ENCODE data around the gene PDXP. TPM values are rescaled to one million over a fixed set of nuclear protein-coding genes. Genes with fewer than 3 reads are reported as not detected.

PDXP gene
- total and polyA plus RNA-seq, 2 experiments from 2014 or later: 15.0 to 55.6 TPM

- Mint-ChIP-seq H3K27ac (no peak overlapping the region), H3K36me3 (ENCODE audit: low read depth) (peaks cover 47% of the 10 kb centered on the region), H3K27me3 (ENCODE audit: insufficient read depth, low read depth, poor library complexity) (peaks cover 11% of the 10 kb centered on the region), H3K9me3 (no peaks in the 10 kb centered on the region), H3K4me1 (peaks cover 2% of the 10 kb centered on the region; the same call in 1 of the 3 replicates), H3K4me3 (no peak overlapping the region)
- DNase-seq (ENCODE audit: low spot score) (no peak), ATAC-seq (no peak)
- Histone ChIP-seq H3K9me2 (ENCODE audit: insufficient read depth) (no peaks in the 10 kb centered on the region), H4K20me1 (replicated peaks; ENCODE audit: insufficient read depth) (peaks cover 4% of the 10 kb centered on the region; the same call in 1 of the 2 replicates), H3F3A (replicated peaks; ENCODE audit: low read depth) (0 out of 2 replicates have a peak, but pooled peaks cover 4% of the 10 kb centered on the region), H3K36me3 (ENCODE audit: insufficient read depth) (peaks cover 8% of the 10 kb centered on the region), H3K4me2 (no peak overlapping the region), H3K4me3 (no peak overlapping the region), H3K27me3 (ENCODE audit: insufficient read depth) (no peaks in the 10 kb centered on the region), H2AFZ (no peak overlapping the region), H3K27ac (ENCODE audit: low read depth) (no peak overlapping the region), H3K79me2 (replicated peaks; ENCODE audit: insufficient read depth) (no peaks in the 10 kb centered on the region), H3K4me1 (ENCODE audit: insufficient read depth) (no peaks in the 10 kb centered on the region)
- no peak for TF ChIP-seq CREB1 (CRISPR knock-in tag; IDR thresholded peaks at IDR 0.05; ENCODE audit: low read depth)
- TF ChIP-seq EZH2phosphoT487 (IDR thresholded peaks at IDR 0.05; ENCODE audit: unreplicated experiment): no peak
- TF ChIP-seq, protein P1, sequence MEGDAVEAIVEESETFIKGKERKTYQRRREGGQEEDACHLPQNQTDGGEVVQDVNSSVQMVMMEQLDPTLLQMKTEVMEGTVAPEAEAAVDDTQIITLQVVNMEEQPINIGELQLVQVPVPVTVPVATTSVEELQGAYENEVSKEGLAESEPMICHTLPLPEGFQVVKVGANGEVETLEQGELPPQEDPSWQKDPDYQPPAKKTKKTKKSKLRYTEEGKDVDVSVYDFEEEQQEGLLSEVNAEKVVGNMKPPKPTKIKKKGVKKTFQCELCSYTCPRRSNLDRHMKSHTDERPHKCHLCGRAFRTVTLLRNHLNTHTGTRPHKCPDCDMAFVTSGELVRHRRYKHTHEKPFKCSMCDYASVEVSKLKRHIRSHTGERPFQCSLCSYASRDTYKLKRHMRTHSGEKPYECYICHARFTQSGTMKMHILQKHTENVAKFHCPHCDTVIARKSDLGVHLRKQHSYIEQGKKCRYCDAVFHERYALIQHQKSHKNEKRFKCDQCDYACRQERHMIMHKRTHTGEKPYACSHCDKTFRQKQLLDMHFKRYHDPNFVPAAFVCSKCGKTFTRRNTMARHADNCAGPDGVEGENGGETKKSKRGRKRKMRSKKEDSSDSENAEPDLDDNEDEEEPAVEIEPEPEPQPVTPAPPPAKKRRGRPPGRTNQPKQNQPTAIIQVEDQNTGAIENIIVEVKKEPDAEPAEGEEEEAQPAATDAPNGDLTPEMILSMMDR (conservative IDR thresholded peaks at IDR 0.05; ENCODE audit: low read depth in 2 of 2): no peak
- no peak for TF ChIP-seq POLR2AphosphoS5 (IDR thresholded peaks at IDR 0.05; ENCODE audit: low read depth)
- TF ChIP-seq, protein P2, sequence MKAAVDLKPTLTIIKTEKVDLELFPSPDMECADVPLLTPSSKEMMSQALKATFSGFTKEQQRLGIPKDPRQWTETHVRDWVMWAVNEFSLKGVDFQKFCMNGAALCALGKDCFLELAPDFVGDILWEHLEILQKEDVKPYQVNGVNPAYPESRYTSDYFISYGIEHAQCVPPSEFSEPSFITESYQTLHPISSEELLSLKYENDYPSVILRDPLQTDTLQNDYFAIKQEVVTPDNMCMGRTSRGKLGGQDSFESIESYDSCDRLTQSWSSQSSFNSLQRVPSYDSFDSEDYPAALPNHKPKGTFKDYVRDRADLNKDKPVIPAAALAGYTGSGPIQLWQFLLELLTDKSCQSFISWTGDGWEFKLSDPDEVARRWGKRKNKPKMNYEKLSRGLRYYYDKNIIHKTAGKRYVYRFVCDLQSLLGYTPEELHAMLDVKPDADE (IDR thresholded peaks at IDR 0.05): no peak
- TF ChIP-seq EZH2 (IDR thresholded peaks at IDR 0.05; ENCODE audit: low read depth, unreplicated experiment): no peak
- no peak for TF ChIP-seq ZNF114 (CRISPR knock-in tag; IDR thresholded peaks at IDR 0.05)
- no peak for TF ChIP-seq NANOG (IDR thresholded peaks at IDR 0.05; ENCODE audit: borderline replicate concordance)
- TF ChIP-seq, protein P3, sequence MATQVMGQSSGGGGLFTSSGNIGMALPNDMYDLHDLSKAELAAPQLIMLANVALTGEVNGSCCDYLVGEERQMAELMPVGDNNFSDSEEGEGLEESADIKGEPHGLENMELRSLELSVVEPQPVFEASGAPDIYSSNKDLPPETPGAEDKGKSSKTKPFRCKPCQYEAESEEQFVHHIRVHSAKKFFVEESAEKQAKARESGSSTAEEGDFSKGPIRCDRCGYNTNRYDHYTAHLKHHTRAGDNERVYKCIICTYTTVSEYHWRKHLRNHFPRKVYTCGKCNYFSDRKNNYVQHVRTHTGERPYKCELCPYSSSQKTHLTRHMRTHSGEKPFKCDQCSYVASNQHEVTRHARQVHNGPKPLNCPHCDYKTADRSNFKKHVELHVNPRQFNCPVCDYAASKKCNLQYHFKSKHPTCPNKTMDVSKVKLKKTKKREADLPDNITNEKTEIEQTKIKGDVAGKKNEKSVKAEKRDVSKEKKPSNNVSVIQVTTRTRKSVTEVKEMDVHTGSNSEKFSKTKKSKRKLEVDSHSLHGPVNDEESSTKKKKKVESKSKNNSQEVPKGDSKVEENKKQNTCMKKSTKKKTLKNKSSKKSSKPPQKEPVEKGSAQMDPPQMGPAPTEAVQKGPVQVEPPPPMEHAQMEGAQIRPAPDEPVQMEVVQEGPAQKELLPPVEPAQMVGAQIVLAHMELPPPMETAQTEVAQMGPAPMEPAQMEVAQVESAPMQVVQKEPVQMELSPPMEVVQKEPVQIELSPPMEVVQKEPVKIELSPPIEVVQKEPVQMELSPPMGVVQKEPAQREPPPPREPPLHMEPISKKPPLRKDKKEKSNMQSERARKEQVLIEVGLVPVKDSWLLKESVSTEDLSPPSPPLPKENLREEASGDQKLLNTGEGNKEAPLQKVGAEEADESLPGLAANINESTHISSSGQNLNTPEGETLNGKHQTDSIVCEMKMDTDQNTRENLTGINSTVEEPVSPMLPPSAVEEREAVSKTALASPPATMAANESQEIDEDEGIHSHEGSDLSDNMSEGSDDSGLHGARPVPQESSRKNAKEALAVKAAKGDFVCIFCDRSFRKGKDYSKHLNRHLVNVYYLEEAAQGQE (IDR thresholded peaks at IDR 0.05; ENCODE audit: unreplicated experiment): no peak
- no peak for TF ChIP-seq ZNF331 (CRISPR knock-in tag; IDR thresholded peaks at IDR 0.05; ENCODE audit: low read depth)
- no peak for TF ChIP-seq JUNB (IDR thresholded peaks at IDR 0.05; ENCODE audit: unreplicated experiment)
- TF ChIP-seq STAT1 (IDR thresholded peaks at IDR 0.05; ENCODE audit: unreplicated experiment): no peak
- TF ChIP-seq, protein P4, sequence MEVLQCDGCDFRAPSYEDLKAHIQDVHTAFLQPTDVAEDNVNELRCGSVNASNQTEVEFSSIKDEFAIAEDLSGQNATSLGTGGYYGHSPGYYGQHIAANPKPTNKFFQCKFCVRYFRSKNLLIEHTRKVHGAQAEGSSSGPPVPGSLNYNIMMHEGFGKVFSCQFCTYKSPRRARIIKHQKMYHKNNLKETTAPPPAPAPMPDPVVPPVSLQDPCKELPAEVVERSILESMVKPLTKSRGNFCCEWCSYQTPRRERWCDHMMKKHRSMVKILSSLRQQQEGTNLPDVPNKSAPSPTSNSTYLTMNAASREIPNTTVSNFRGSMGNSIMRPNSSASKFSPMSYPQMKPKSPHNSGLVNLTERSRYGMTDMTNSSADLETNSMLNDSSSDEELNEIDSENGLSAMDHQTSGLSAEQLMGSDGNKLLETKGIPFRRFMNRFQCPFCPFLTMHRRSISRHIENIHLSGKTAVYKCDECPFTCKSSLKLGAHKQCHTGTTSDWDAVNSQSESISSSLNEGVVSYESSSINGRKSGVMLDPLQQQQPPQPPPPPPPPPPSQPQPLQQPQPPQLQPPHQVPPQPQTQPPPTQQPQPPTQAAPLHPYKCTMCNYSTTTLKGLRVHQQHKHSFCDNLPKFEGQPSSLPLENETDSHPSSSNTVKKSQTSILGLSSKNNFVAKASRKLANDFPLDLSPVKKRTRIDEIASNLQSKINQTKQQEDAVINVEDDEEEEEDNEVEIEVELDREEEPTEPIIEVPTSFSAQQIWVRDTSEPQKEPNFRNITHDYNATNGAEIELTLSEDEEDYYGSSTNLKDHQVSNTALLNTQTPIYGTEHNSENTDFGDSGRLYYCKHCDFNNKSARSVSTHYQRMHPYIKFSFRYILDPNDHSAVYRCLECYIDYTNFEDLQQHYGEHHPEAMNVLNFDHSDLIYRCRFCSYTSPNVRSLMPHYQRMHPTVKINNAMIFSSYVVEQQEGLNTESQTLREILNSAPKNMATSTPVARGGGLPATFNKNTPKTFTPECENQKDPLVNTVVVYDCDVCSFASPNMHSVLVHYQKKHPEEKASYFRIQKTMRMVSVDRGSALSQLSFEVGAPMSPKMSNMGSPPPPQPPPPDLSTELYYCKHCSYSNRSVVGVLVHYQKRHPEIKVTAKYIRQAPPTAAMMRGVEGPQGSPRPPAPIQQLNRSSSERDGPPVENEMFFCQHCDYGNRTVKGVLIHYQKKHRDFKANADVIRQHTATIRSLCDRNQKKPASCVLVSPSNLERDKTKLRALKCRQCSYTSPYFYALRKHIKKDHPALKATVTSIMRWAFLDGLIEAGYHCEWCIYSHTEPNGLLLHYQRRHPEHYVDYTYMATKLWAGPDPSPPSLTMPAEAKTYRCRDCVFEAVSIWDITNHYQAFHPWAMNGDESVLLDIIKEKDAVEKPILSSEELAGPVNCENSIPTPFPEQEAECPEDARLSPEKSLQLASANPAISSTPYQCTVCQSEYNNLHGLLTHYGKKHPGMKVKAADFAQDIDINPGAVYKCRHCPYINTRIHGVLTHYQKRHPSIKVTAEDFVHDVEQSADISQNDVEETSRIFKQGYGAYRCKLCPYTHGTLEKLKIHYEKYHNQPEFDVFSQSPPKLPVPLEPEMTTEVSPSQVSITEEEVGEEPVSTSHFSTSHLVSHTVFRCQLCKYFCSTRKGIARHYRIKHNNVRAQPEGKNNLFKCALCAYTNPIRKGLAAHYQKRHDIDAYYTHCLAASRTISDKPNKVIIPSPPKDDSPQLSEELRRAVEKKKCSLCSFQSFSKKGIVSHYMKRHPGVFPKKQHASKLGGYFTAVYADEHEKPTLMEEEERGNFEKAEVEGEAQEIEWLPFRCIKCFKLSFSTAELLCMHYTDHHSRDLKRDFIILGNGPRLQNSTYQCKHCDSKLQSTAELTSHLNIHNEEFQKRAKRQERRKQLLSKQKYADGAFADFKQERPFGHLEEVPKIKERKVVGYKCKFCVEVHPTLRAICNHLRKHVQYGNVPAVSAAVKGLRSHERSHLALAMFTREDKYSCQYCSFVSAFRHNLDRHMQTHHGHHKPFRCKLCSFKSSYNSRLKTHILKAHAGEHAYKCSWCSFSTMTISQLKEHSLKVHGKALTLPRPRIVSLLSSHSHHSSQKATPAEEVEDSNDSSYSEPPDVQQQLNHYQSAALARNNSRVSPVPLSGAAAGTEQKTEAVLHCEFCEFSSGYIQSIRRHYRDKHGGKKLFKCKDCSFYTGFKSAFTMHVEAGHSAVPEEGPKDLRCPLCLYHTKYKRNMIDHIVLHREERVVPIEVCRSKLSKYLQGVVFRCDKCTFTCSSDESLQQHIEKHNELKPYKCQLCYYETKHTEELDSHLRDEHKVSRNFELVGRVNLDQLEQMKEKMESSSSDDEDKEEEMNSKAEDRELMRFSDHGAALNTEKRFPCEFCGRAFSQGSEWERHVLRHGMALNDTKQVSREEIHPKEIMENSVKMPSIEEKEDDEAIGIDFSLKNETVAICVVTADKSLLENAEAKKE (CRISPR knock-in tag; IDR thresholded peaks at IDR 0.05): no peak
These were observed 11.2 kb upstream of the PDXP start for GRCh38 chr22:37647317-37647716.

Data from GM23338 (cell line).